OCI-LY1 (cell line): ENCODE results near the gene IRX4.

Experiments used
- CTCF ChIP-seq: fragments of 200-600 bp; sonication (generic), shearing (Covaris generic); IDR thresholded peaks from 2 replicates; pipeline ENCODE4 v1.5.1; 2017; ENCODE audit warnings: mild to moderate bottlenecking, antibody characterized with exemption, low read length, moderate library complexity, mixed read lengths
- EZH2 ChIP-seq: fragments of 200-600 bp; sonication (generic), shearing (Covaris generic); IDR thresholded peaks from 2 replicates; pipeline ENCODE4 v1.8.0; 2017; ENCODE audit warnings: borderline replicate concordance, mixed run types, mild to moderate bottlenecking, antibody characterized with exemption, low read length, moderate library complexity, mixed read lengths

GRCh38 chr5:1845696-1846095 lies 37.0 kb downstream of the IRX4 start:
- no peak for TF ChIP-seq CTCF
- no peak for TF ChIP-seq EZH2
